Spleen (tissue), 11 donors: ENCODE data around the gene CCL2. TPM values are rescaled to one million over a fixed set of nuclear protein-coding genes. Genes with fewer than 3 reads are reported as not detected.

Source experiments
- DNase-seq: peaks from one replicate; pipeline ENCODE4 v3.0.0-alpha.2; 2020
- H3K27ac ChIP-seq, 8 donors: fragments of 200-600 bp; sonication (generic) in 7 of 8; 1 replicate in 4 of 8; 2 replicates in 4 of 8; pipeline versions ENCODE4 v1.5.0 to v1.8.0; 2016 to 2021; ENCODE audit warnings: inconsistent platforms in 4 of 8, mild to moderate bottlenecking in 4 of 8, moderate library complexity in 1 of 8
- H3K27me3 ChIP-seq, 7 donors: fragments of 200-600 bp; sonication (generic) in 6 of 7; replicated peaks in 1 of 7; 1 replicate in 4 of 7; 2 replicates in 3 of 7; pipeline versions ENCODE4 v1.5.0 to v1.8.0; 2016 to 2021; ENCODE audit warnings: inconsistent platforms in 3 of 7, mild to moderate bottlenecking in 1 of 7
- H3K36me3 ChIP-seq, 6 donors: fragments of 200-600 bp; sonication (generic) in 5 of 6; 1 replicate in 4 of 6; 2 replicates in 2 of 6; pipeline versions ENCODE4 v1.5.0 to v1.8.0; 2016 to 2021; ENCODE audit warnings: inconsistent platforms in 2 of 6
- H3K4me1 ChIP-seq, 6 donors: fragments of 200-600 bp; sonication (generic) in 5 of 6; 1 replicate in 3 of 6; 2 replicates in 3 of 6; pipeline versions ENCODE4 v1.5.0 to v1.8.0; 2016 to 2021; ENCODE audit warnings: inconsistent platforms in 3 of 6
- H3K4me3 ChIP-seq, 8 donors: fragments of 200-600 bp; sonication (generic) in 7 of 8; 1 replicate in 4 of 8; 2 replicates in 4 of 8; pipeline versions ENCODE4 v1.5.0 to v1.8.0; 2016 to 2021; ENCODE audit warnings: inconsistent platforms in 4 of 8, mild to moderate bottlenecking in 4 of 8, moderate library complexity in 2 of 8
- H3K9me3 ChIP-seq, 8 donors: fragments of 200-600 bp; sonication (generic) in 7 of 8; 1 replicate in 4 of 8; 2 replicates in 4 of 8; pipeline versions ENCODE4 v1.5.0 to v1.8.0; 2016 to 2021; ENCODE audit warnings: inconsistent platforms in 4 of 8
- POLR2A ChIP-seq, 3 donors: fragments of 450-650 bp; IDR thresholded peaks; one replicate each; pipeline ENCODE4 v1.5.1; 2017; ENCODE audit warnings: antibody characterized with exemption in 3 of 3, mild to moderate bottlenecking in 1 of 3
- POLR2AphosphoS5 ChIP-seq, 3 donors: sonication (generic); formaldehyde crosslinking; IDR thresholded peaks; one replicate each; pipeline ENCODE4 v1.5.1; 2017; ENCODE audit warnings: antibody characterized with exemption in 3 of 3
- WGBS, 5 donors: extraction: QIAGEN DNeasy Blood & Tissue Kit in 3 of 5; methylation state at CpG; one replicate each; pipeline versions ENCODE4 v1.1.5 to v1.1.7; 2013 to 2018; 5-methylcytosine and 5-hydroxymethylcytosine counted together
- intact Hi-C: fragments of 100-400 bp; cut with DNase I; formaldehyde crosslinking; loops from one replicate; pipeline ENCODE4 v1.15.0; 2023; ENCODE audit warnings: low total_unique reads
- polyA plus RNA-seq, 3 donors: library from polyadenylated mRNA; stranded (reverse); fragments of 200-250 nt; gene quantifications; one replicate each; pipeline ENCODE4 v1.2.1, GENCODE V29; 2013
- total RNA-seq, 7 donors: library from RNA; depleted of rRNA in 3 of 7; stranded (reverse); fragments of >200 nt in 3 of 7; fragmentation: NEBNext Ultra II Directional in 4 of 7; extraction: Animal tissue kit (Norgen Biotek cat#: 25700) in 4 of 7; gene quantifications; one replicate each; pipeline versions ENCODE4 v1.1.0 to v1.2.1, GENCODE V29; 2016 to 2021
- TF ChIP-seq, protein P1 (sequence below), 11 experiments: fragments of 200-600 bp in 7 of 11; fragments of 450-650 bp in 4 of 11; sonication (generic) in 4 of 11; IDR thresholded peaks in 8 of 11; conservative IDR thresholded peaks in 3 of 11; 1 replicate in 7 of 11; 2 replicates in 4 of 11; pipeline versions ENCODE4 v1.4.0 to v1.8.0; 2016 to 2021; ENCODE audit warnings: antibody characterized with exemption in 11 of 11, inconsistent platforms in 4 of 11, mild to moderate bottlenecking in 1 of 11
- donor health status: healthy with polysubstance abuse.
- donor health status: DM: no; HTN: no; CAD: no; lungs with moderate emphysema.
- donor health status: DM: no; HTN: no; CAD: no.
- donor health status: Bipolar disorder and iron deficiency.
- donor health status: healthy.
- donor health status: DM: no; HTN: no; CAD: no.
- donor health status: DM: yes; HTN: yes; CAD: no.

The CCL2 gene
- total and polyA plus RNA-seq, 10 donors = 4.6 to 70.7 (median 13.7) TPM

DNA sequence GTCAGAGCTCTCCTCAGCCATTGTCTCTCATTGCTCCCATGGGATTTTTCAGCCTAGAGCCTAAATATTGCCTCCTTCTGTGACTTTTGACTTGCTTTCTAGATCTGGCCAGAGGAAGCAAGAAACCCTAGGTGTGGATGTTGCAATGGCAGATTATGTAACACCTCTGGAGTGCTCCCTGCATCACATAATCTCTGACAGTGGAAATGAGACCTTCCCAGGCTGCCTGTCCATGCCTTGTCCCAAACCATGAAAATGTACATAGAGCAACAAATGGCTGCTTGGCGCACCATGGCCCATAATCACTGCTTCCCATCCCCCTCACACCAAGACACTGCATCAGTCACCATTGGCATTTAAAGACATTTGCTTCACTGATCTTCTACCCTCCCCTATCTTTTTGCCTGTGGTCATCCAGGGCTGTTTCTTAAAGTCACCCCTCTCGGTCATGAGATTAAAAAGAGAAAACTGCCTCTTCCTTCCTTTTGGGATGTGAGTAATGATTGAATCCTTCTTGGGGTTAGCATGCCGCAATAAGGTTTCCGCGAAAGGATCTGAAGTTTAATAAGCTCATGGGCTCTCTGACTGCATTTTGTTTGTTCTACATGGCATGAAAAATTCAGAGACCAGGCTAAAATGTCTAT is 34.2 kb upstream of the CCL2 start:
- intact Hi-C loops = no loop called here
- Histone ChIP-seq H3K27ac (no peak overlapping the region), H3K36me3 (no peaks in the 10 kb centered on the region), H3K4me1 (peaks cover 0 to 25% (median 5%) of the 10 kb centered on the region in 6 donors), H3K9me3 (no peaks in the 10 kb centered on the region), H3K27me3 (peaks cover 0 to 24% (median 0%) of the 10 kb centered on the region in 7 donors), H3K4me3 (no peak overlapping the region)
- no peak for DNase-seq
- WGBS, 5 donors = 51 to 84% (median 64%) methylated on average over 5 of the region's 5 CpGs
- TF ChIP-seq POLR2A (IDR thresholded peaks at IDR 0.05) = no peak
- no peak for TF ChIP-seq POLR2AphosphoS5 (IDR thresholded peaks at IDR 0.05)
- TF ChIP-seq, protein P1, sequence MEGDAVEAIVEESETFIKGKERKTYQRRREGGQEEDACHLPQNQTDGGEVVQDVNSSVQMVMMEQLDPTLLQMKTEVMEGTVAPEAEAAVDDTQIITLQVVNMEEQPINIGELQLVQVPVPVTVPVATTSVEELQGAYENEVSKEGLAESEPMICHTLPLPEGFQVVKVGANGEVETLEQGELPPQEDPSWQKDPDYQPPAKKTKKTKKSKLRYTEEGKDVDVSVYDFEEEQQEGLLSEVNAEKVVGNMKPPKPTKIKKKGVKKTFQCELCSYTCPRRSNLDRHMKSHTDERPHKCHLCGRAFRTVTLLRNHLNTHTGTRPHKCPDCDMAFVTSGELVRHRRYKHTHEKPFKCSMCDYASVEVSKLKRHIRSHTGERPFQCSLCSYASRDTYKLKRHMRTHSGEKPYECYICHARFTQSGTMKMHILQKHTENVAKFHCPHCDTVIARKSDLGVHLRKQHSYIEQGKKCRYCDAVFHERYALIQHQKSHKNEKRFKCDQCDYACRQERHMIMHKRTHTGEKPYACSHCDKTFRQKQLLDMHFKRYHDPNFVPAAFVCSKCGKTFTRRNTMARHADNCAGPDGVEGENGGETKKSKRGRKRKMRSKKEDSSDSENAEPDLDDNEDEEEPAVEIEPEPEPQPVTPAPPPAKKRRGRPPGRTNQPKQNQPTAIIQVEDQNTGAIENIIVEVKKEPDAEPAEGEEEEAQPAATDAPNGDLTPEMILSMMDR (IDR thresholded peaks at IDR 0.05 in 8 of 11, conservative IDR thresholded peaks at IDR 0.05 in 3 of 11) = no peak

DNA sequence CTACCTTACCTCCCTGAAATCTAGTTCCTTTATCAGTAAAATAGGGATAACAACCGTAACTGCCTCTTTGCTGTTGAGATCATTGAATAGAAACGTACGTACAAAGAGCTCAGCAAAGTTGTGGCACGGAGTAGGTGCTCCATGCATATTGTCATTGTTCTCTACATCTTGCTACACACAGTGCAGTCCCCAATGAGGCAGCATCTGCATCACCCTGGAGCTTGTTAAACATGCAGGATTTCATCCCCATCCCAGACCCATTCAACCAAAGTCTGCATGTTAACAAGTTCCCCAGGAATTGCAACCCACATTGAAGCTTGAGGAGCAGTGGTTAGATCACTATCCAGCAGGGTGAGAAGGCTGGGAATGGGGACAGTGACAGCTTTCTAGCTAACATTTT is 33.7 kb upstream of the CCL2 start:
- H3K4me1 ChIP-seq = peaks cover 0 to 25% (median 5%) of the 10 kb centered on the region in 6 donors
- H3K4me3 ChIP-seq = no peak overlapping the region
- H3K9me3 ChIP-seq = no peaks in the 10 kb centered on the region
- intact Hi-C loops = no loop called here
- no peak for DNase-seq
- no peaks in the 10 kb centered on the region for H3K36me3 ChIP-seq
- H3K27ac ChIP-seq = no peak overlapping the region
- no peak for TF ChIP-seq POLR2AphosphoS5 (IDR thresholded peaks at IDR 0.05)
- no peak for TF ChIP-seq POLR2A (IDR thresholded peaks at IDR 0.05)
- TF ChIP-seq, protein P1 (IDR thresholded peaks at IDR 0.05 in 8 of 11, conservative IDR thresholded peaks at IDR 0.05 in 3 of 11) = no peak
- H3K27me3 ChIP-seq = peaks cover 0 to 24% (median 0%) of the 10 kb centered on the region in 7 donors
- WGBS, 5 donors = 83 to 92% (median 86%) methylated on average over 4 of the region's 4 CpGs

DNA sequence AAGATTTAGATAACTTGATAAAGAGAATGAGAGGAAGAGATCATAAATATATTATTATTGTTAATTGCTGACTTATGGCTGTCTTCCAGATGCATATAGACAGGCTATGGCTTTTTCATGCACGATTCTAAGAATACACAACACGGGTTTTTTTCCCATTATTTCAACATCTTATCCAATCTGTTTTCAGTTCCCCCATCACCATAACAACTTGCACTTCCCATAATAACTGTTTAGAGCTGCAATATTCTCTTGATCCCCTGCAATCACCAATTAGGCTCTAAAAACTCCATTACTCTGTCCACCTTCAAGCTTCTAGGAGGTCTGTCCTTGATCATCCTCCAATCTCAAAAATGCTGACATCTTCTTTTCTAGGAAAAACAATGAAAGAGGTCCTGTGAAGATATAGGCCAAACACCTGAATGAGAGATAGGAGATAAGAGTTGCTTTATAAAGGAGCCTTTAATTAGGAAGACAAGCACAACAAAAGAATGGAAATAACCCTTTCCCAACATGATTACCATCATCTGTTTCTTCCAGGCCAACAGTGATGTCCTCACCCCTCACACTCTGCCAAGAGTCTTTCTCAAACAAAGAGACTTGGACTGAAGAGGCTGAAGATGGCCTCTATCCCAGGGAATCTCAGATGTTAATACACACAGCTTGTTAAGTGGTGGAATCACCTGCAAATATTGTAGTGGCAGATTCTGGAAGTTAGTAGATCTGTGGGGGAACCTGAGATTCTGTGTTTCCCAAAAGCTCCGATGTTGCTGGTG is 32.2 kb upstream of the CCL2 start:
- no peak for DNase-seq
- Histone ChIP-seq H3K4me3 (no peak overlapping the region), H3K36me3 (no peaks in the 10 kb centered on the region), H3K4me1 (peaks cover 0 to 25% (median 5%) of the 10 kb centered on the region in 6 donors), H3K9me3 (no peaks in the 10 kb centered on the region), H3K27me3 (peaks cover 0 to 19% (median 0%) of the 10 kb centered on the region in 7 donors), H3K27ac (no peak overlapping the region)
- 59 to 79% (median 71%) methylated on average over 3 of the region's 3 CpGs for WGBS, 5 donors
- TF ChIP-seq POLR2A (IDR thresholded peaks at IDR 0.05) (no peak), POLR2AphosphoS5 (IDR thresholded peaks at IDR 0.05) (no peak)
- TF ChIP-seq, protein P1 (IDR thresholded peaks at IDR 0.05 in 8 of 11, conservative IDR thresholded peaks at IDR 0.05 in 3 of 11) = no peak
- intact Hi-C loops = no loop called here

DNA sequence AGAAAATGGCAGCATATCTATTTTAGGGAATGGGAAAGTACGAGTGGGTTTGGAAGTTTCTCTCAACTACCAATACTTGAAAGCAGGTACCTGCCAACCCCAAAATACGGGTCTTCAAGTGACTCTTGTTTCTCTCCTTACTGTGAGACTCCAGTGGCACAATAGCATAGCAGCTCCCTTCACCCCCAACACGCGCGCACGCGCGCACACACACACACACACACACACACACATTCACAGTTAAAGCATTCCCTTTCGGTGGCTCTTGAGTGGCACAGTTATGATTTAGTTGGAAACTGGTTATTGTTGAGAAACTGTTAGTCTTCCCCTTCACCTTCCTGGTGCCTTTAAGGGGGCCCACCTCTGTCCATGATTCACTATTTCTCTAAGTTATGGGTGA is 30.0 kb upstream of the CCL2 start:
- H3K27me3 ChIP-seq = peaks cover 0 to 21% (median 0%) of the 10 kb centered on the region in 7 donors
- 78 to 98% (median 80%) methylated on average over 9 of the region's 9 CpGs for WGBS, 5 donors
- intact Hi-C loops = no loop called here
- no peak overlapping the region for H3K4me3 ChIP-seq
- H3K9me3 ChIP-seq = peaks cover 0 to 16% (median 5%) of the 10 kb centered on the region in 8 donors
- no peak overlapping the region for H3K27ac ChIP-seq
- TF ChIP-seq POLR2AphosphoS5 (IDR thresholded peaks at IDR 0.05) (no peak), POLR2A (IDR thresholded peaks at IDR 0.05) (no peak)
- TF ChIP-seq, protein P1 (IDR thresholded peaks at IDR 0.05 in 8 of 11, conservative IDR thresholded peaks at IDR 0.05 in 3 of 11) = no peak
- peaks cover 0 to 18% (median 5%) of the 10 kb centered on the region in 6 donors for H3K4me1 ChIP-seq
- H3K36me3 ChIP-seq = no peaks in the 10 kb centered on the region
- DNase-seq = no peak
